Measurements from ENCODE around the gene ROCK2. TPM values are rescaled to one million over a fixed set of nuclear protein-coding genes. Genes with fewer than 3 reads are reported as not detected.

ROCK2 gene
- polyA plus RNA-seq, 3 donors = 2.8 to 10.2 (median 4.3) TPM

- Histone ChIP-seq H3K36me3 (replicated peaks in 1 of 2; ENCODE audit: control insufficient read depth in 1 of 2, insufficient read depth in 2 of 2, low read length in 2 of 2) (no peaks in the 10 kb centered on the region), H3K27me3 (ENCODE audit: control insufficient read depth in 2 of 2, insufficient read depth in 2 of 2, low read length in 2 of 2) (no peaks in the 10 kb centered on the region), H4K20me1 (ENCODE audit: insufficient read depth, low read length) (no peaks in the 10 kb centered on the region), H3K9me3 (replicated peaks in 1 of 2; ENCODE audit: control insufficient read depth in 1 of 2, insufficient read depth in 1 of 2, low read length in 2 of 2) (no peaks in the 10 kb centered on the region), H2AFZ (ENCODE audit: insufficient read depth, low read depth, low read length, poor library complexity, severe bottlenecking) (no peak overlapping the region), H3K27ac (ENCODE audit: low read depth in 1 of 2, low read length in 2 of 2) (no peak overlapping the region), H3K79me2 (ENCODE audit: insufficient read depth, low read length) (no peaks in the 10 kb centered on the region), H3K4me1 (ENCODE audit: control insufficient read depth in 1 of 2, insufficient read depth in 2 of 2, low read length in 2 of 2) (peaks cover 6 to 12% of the 10 kb centered on the region in 2 donors), H3K4me3 (replicated peaks in 1 of 3; ENCODE audit: low read depth in 2 of 3, low read length in 3 of 3) (no peak overlapping the region), H3K9ac (ENCODE audit: insufficient read depth, low read length, poor library complexity, severe bottlenecking) (no peak overlapping the region), H3K4me2 (replicated peaks; ENCODE audit: extremely low read depth, low read length, poor library complexity, severe bottlenecking) (no peak overlapping the region)
- peaks cover 0 to 2% (median 0%) of the 10 kb centered on the region in 7 donors for H3K9me3 Mint-ChIP-seq
- H3K27ac Mint-ChIP-seq = no peak overlapping the region
- intact Hi-C loops (cut with micrococcal nuclease) = no loop called here
- 100% methylated on average over 1 of the region's 2 CpGs for WGBS (ENCODE audit: insufficient coverage)
- H3K36me3 Mint-ChIP-seq = no peaks in the 10 kb centered on the region
- peaks cover 23% of the 10 kb centered on the region for H3K4me1 Mint-ChIP-seq
- no peak for TF ChIP-seq CTCF (IDR thresholded peaks at IDR 0.05)
- no peak overlapping the region for H3K4me3 Mint-ChIP-seq
- peaks cover 0 to 2% (median 0%) of the 10 kb centered on the region in 3 donors for H3K27me3 Mint-ChIP-seq (ENCODE audit: low read depth in 3 of 3)
- no peak for DNase-seq
Measured at GRCh38 chr2:11385216-11385615, 40.8 kb upstream of the ROCK2 start.

GRCh38 chr2:11379558-11379957, 35.1 kb upstream of the ROCK2 start:
- no peak for TF ChIP-seq CTCF (IDR thresholded peaks at IDR 0.05)
- intact Hi-C loops (cut with micrococcal nuclease) = no loop called here
- Mint-ChIP-seq H3K4me1 (peaks cover 10% of the 10 kb centered on the region), H3K4me3 (no peak overlapping the region), H3K27me3 (ENCODE audit: low read depth in 3 of 3) (peaks cover 0 to 2% (median 2%) of the 10 kb centered on the region in 3 donors), H3K27ac (peak overlapping the region in 1 of 7 donors; percentile 37), H3K36me3 (no peaks in the 10 kb centered on the region), H3K9me3 (peaks cover 0 to 1% (median 0%) of the 10 kb centered on the region in 7 donors)
- no peak overlapping the region for H3K4me3 ChIP-seq (replicated peaks in 1 of 3; ENCODE audit: low read depth in 2 of 3, low read length in 3 of 3)
- H3K9ac ChIP-seq (ENCODE audit: insufficient read depth, low read length, poor library complexity, severe bottlenecking) = no peak overlapping the region
- H3K27me3 ChIP-seq (ENCODE audit: control insufficient read depth in 2 of 2, insufficient read depth in 2 of 2, low read length in 2 of 2) = no peaks in the 10 kb centered on the region
- no peak for DNase-seq
- no peaks in the 10 kb centered on the region for H3K36me3 ChIP-seq (replicated peaks in 1 of 2; ENCODE audit: control insufficient read depth in 1 of 2, insufficient read depth in 2 of 2, low read length in 2 of 2)
- no peaks in the 10 kb centered on the region for H4K20me1 ChIP-seq (ENCODE audit: insufficient read depth, low read length)
- WGBS (ENCODE audit: insufficient coverage) = 83% methylated on average over 4 of the region's 5 CpGs
- peaks cover 2 to 7% of the 10 kb centered on the region in 2 donors for H3K4me1 ChIP-seq (ENCODE audit: control insufficient read depth in 1 of 2, insufficient read depth in 2 of 2, low read length in 2 of 2)
- H3K9me3 ChIP-seq (replicated peaks in 1 of 2; ENCODE audit: control insufficient read depth in 1 of 2, insufficient read depth in 1 of 2, low read length in 2 of 2) = no peaks in the 10 kb centered on the region
- no peaks in the 10 kb centered on the region for H3K79me2 ChIP-seq (ENCODE audit: insufficient read depth, low read length)
- H3K27ac ChIP-seq (ENCODE audit: low read depth in 1 of 2, low read length in 2 of 2) = no peak overlapping the region
- no peak overlapping the region for H3K4me2 ChIP-seq (replicated peaks; ENCODE audit: extremely low read depth, low read length, poor library complexity, severe bottlenecking)
- no peak overlapping the region for H2AFZ ChIP-seq (ENCODE audit: insufficient read depth, low read depth, low read length, poor library complexity, severe bottlenecking)
